Neural cell (in vitro differentiated cells): ENCODE measurements around the gene OR8A1. TPM values are rescaled to one million over a fixed set of nuclear protein-coding genes. Genes with fewer than 3 reads are reported as not detected.

Experiments
- H2AFZ ChIP-seq: fragments of 200-600, 300-800 bp; sonication (generic), shearing (Covaris generic); 2 replicates; pipeline ENCODE4 v1.6.0; 2014; ENCODE audit warnings: low read depth, mild to moderate bottlenecking, antibody characterized with exemption, low read length, moderate library complexity
- H3F3A ChIP-seq: fragments of 200-600 bp; shearing (Covaris generic); 2 replicates; pipeline ENCODE4 v1.6.1; 2016; ENCODE audit warnings: mild to moderate bottlenecking, moderate library complexity, mixed read lengths, antibody characterized with exemption, low read length; ENCODE audit not compliant: insufficient read depth, poor library complexity, severe bottlenecking
- H3K27ac ChIP-seq: fragments of 200-600, 300-800 bp; sonication (generic), shearing (Covaris generic); 2 replicates; pipeline ENCODE4 v1.5.1; 2014; ENCODE audit warnings: mild to moderate bottlenecking, low read length, moderate library complexity
- H3K27me3 ChIP-seq: fragments of 300-800, 200-600 bp; sonication (generic), shearing (Covaris generic); 2 replicates; pipeline ENCODE4 v1.6.0; 2014; ENCODE audit warnings: mild to moderate bottlenecking, low read depth, low read length, moderate library complexity; ENCODE audit not compliant: insufficient read depth
- H3K36me3 ChIP-seq: fragments of 300-800, 200-600 bp; sonication (generic), shearing (Covaris generic); 2 replicates; pipeline ENCODE4 v1.5.1; 2014; ENCODE audit warnings: mild to moderate bottlenecking, antibody characterized with exemption, low read length, moderate library complexity; ENCODE audit not compliant: insufficient read depth
- H3K4me2 ChIP-seq: fragments of 300-800, 200-600 bp; sonication (generic), shearing (Covaris generic); 2 replicates; pipeline ENCODE4 v1.6.0; 2014; ENCODE audit warnings: mild to moderate bottlenecking, low read length
- H3K4me3 ChIP-seq: fragments of 300-800, 200-600 bp; sonication (generic), shearing (Covaris generic); 2 replicates; pipeline ENCODE4 v1.5.1; 2014; ENCODE audit warnings: mild to moderate bottlenecking, low read length, moderate library complexity
- H3K79me2 ChIP-seq: fragments of 200-600 bp; shearing (Covaris generic); replicated peaks from 2 replicates; pipeline ENCODE4 v1.6.0; 2014; ENCODE audit warnings: mild to moderate bottlenecking, low read length, moderate library complexity; ENCODE audit not compliant: insufficient read depth
- H3K9ac ChIP-seq: fragments of 300-800, 200-600 bp; sonication (generic), shearing (Covaris generic); 2 replicates; pipeline ENCODE4 v1.6.1; 2016; ENCODE audit warnings: mild to moderate bottlenecking, low read length, mixed read lengths
- H3K9me2 ChIP-seq: fragments of 200-600 bp; shearing (Covaris generic); 2 replicates; pipeline ENCODE4 v1.6.1; 2016; ENCODE audit warnings: mild to moderate bottlenecking, low read length, mixed read lengths; ENCODE audit not compliant: insufficient read depth
- H3K9me3 ChIP-seq: fragments of 200-600, 300-800 bp; sonication (generic), shearing (Covaris generic); 2 replicates; pipeline ENCODE4 v1.6.1; 2016; ENCODE audit warnings: mild to moderate bottlenecking, mixed run types, low read length, moderate library complexity, mixed read lengths
- H4K20me1 ChIP-seq: fragments of 200-600 bp; shearing (Covaris generic); 2 replicates; pipeline ENCODE4 v1.6.1; 2016; ENCODE audit warnings: mild to moderate bottlenecking, mixed run types; ENCODE audit not compliant: insufficient read depth
- EP300 ChIP-seq: fragments of 450-650 bp; conservative IDR thresholded peaks from 2 replicates; pipeline ENCODE4 v1.6.1; 2014; ENCODE audit warnings: antibody characterized with exemption, mild to moderate bottlenecking, moderate library complexity; ENCODE audit not compliant: poor library complexity, severe bottlenecking
- EZH2 ChIP-seq: fragments of 200-600, 300-800 bp; shearing (Covaris generic), sonication (generic); IDR thresholded peaks from 2 replicates; pipeline ENCODE4 v1.6.1; 2014; ENCODE audit warnings: antibody characterized with exemption, low read length, borderline replicate concordance, mild to moderate bottlenecking; ENCODE audit not compliant: insufficient read depth, poor library complexity, severe bottlenecking
- MXI1 ChIP-seq: fragments of 450-650 bp; conservative IDR thresholded peaks from 2 replicates; pipeline ENCODE4 v1.6.1; 2014; ENCODE audit warnings: antibody characterized with exemption, mild to moderate bottlenecking; ENCODE audit not compliant: poor library complexity, severe bottlenecking
- POLR2AphosphoS5 ChIP-seq: IDR thresholded peaks from 2 replicates; pipeline ENCODE4 v1.6.1; 2012
- RAD21 ChIP-seq: fragments of 450-650 bp; conservative IDR thresholded peaks from 2 replicates; pipeline ENCODE4 v1.6.1; 2014; ENCODE audit warnings: antibody characterized with exemption, mild to moderate bottlenecking, moderate library complexity
- SMC3 ChIP-seq: fragments of 450-650 bp; conservative IDR thresholded peaks from 2 replicates; pipeline ENCODE4 v1.6.1; 2014; ENCODE audit warnings: antibody characterized with exemption, mild to moderate bottlenecking, moderate library complexity; ENCODE audit not compliant: poor library complexity
- TAF1 ChIP-seq: IDR thresholded peaks from 2 replicates; pipeline ENCODE4 v1.6.1; 2012; ENCODE audit warnings: low read depth
- polyA plus RNA-seq: library from polyadenylated mRNA; depleted of rRNA; stranded (reverse); fragments of >200 nt; gene quantifications from 2 replicates; pipeline ENCODE4 v1.2.3, GENCODE V29; 2014
- TF ChIP-seq, protein P1 (sequence below): IDR thresholded peaks from 2 replicates; pipeline ENCODE4 v1.6.1; 2012; ENCODE audit warnings: borderline replicate concordance
- TF ChIP-seq, protein P2 (sequence below): fragments of 450-650 bp; IDR thresholded peaks from 2 replicates; pipeline ENCODE4 v1.5.1; 2014; ENCODE audit warnings: antibody characterized with exemption, mild to moderate bottlenecking, moderate library complexity; ENCODE audit not compliant: poor library complexity, severe bottlenecking

The OR8A1 gene
- polyA plus RNA-seq, 1 donor from 2014 or later = not detected

DNA sequence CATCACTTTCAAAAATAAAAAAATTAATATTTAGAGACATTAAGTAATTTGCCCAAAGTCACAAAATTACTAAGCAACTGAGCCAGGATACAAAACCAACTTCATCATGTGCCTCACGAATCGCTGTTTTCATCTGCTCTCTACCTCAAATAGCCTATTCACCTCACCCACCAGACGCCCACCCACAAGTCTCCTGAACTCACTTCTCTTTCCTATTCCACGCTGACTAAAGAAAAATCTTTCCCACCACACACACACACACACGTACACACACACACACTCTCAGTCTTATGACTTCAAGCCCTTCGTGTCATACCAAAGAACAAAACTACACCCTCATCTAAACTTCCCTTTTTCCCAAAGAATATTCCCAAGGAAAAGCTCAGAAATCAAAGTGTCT lies 28.6 kb upstream of the OR8A1 start:
- no peaks in the 10 kb centered on the region for H3F3A ChIP-seq
- no peaks in the 10 kb centered on the region for H3K9me2 ChIP-seq
- no peaks in the 10 kb centered on the region for H3K79me2 ChIP-seq
- no peak overlapping the region for H2AFZ ChIP-seq
- H3K9me3 ChIP-seq = no peaks in the 10 kb centered on the region
- no peak overlapping the region for H3K4me2 ChIP-seq
- H4K20me1 ChIP-seq = no peaks in the 10 kb centered on the region
- H3K36me3 ChIP-seq = no peaks in the 10 kb centered on the region
- H3K4me3 ChIP-seq = no peak overlapping the region
- H3K9ac ChIP-seq = no peak overlapping the region
- H3K27me3 ChIP-seq = no peaks in the 10 kb centered on the region
- no peak overlapping the region for H3K27ac ChIP-seq
- TF ChIP-seq SMC3 = no peak
- TF ChIP-seq, protein P1, sequence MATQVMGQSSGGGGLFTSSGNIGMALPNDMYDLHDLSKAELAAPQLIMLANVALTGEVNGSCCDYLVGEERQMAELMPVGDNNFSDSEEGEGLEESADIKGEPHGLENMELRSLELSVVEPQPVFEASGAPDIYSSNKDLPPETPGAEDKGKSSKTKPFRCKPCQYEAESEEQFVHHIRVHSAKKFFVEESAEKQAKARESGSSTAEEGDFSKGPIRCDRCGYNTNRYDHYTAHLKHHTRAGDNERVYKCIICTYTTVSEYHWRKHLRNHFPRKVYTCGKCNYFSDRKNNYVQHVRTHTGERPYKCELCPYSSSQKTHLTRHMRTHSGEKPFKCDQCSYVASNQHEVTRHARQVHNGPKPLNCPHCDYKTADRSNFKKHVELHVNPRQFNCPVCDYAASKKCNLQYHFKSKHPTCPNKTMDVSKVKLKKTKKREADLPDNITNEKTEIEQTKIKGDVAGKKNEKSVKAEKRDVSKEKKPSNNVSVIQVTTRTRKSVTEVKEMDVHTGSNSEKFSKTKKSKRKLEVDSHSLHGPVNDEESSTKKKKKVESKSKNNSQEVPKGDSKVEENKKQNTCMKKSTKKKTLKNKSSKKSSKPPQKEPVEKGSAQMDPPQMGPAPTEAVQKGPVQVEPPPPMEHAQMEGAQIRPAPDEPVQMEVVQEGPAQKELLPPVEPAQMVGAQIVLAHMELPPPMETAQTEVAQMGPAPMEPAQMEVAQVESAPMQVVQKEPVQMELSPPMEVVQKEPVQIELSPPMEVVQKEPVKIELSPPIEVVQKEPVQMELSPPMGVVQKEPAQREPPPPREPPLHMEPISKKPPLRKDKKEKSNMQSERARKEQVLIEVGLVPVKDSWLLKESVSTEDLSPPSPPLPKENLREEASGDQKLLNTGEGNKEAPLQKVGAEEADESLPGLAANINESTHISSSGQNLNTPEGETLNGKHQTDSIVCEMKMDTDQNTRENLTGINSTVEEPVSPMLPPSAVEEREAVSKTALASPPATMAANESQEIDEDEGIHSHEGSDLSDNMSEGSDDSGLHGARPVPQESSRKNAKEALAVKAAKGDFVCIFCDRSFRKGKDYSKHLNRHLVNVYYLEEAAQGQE = no peak
- no peak for TF ChIP-seq MXI1
- TF ChIP-seq POLR2AphosphoS5 = no peak
- TF ChIP-seq RAD21 = no peak
- no peak for TF ChIP-seq EZH2
- TF ChIP-seq TAF1 = no peak
- no peak for TF ChIP-seq EP300
- TF ChIP-seq, protein P2, sequence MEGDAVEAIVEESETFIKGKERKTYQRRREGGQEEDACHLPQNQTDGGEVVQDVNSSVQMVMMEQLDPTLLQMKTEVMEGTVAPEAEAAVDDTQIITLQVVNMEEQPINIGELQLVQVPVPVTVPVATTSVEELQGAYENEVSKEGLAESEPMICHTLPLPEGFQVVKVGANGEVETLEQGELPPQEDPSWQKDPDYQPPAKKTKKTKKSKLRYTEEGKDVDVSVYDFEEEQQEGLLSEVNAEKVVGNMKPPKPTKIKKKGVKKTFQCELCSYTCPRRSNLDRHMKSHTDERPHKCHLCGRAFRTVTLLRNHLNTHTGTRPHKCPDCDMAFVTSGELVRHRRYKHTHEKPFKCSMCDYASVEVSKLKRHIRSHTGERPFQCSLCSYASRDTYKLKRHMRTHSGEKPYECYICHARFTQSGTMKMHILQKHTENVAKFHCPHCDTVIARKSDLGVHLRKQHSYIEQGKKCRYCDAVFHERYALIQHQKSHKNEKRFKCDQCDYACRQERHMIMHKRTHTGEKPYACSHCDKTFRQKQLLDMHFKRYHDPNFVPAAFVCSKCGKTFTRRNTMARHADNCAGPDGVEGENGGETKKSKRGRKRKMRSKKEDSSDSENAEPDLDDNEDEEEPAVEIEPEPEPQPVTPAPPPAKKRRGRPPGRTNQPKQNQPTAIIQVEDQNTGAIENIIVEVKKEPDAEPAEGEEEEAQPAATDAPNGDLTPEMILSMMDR = no peak

DNA sequence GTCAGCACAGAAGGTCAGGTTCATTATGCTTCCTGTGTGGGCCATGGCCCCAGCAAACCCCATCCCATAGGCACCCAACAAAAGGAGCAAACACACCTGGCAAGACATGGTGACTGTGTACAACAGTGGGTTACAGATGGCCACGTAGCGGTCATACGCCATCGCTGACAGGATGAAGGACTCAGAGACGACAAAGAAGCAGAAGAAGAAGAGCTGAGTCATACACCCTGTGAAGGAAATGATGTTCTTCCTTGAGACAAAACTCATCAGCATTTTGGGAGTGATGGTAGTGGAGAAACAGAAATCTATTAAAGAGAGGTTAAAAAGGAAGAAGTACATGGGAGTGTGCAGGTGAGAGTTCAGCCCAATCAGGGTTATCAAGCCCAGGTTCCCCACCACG lies 26.7 kb upstream of the OR8A1 start:
- Histone ChIP-seq H3K27ac (no peak overlapping the region), H3K79me2 (no peaks in the 10 kb centered on the region), H3K9ac (no peak overlapping the region), H3K27me3 (no peaks in the 10 kb centered on the region), H3K9me2 (no peaks in the 10 kb centered on the region), H3K4me2 (no peak overlapping the region), H3K9me3 (no peaks in the 10 kb centered on the region), H3K4me3 (no peak overlapping the region), H3F3A (no peaks in the 10 kb centered on the region), H2AFZ (no peak overlapping the region), H3K36me3 (no peaks in the 10 kb centered on the region), H4K20me1 (no peaks in the 10 kb centered on the region)
- TF ChIP-seq EZH2 (no peak), MXI1 (no peak), POLR2AphosphoS5 (no peak), RAD21 (no peak), TAF1 (no peak), EP300 (no peak), SMC3 (no peak)
- TF ChIP-seq, protein P2 = no peak
- TF ChIP-seq, protein P1 = no peak
